Putamen (tissue), 1 donor: ENCODE data around the gene ADGRL2.

Source experiments
- DNase-seq: peaks from one replicate; pipeline ENCODE4 v3.0.0-alpha.2; 2016; ENCODE audit warnings: low spot score

Gene ADGRL2

DNA sequence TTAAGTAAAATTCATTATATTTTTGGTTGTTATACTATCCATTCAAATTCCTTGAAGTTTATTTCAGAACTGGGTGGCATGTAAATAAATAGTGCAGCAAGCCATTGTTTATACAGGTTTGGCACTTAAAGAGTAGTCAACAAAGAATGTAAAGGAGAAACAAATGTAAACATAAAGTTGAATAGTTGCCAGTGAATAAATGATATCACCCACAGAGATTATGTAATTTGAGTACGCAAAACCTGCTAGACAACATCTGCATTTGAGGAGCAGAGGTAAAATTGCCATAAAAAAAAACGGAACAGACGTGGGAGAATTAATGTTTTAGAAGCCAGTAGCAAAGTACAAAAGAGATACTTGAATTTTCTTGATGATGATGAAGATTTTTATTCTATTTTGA is 111.6 kb downstream of the ADGRL2 start:
- peak; percentile 31 for DNase-seq

DNA sequence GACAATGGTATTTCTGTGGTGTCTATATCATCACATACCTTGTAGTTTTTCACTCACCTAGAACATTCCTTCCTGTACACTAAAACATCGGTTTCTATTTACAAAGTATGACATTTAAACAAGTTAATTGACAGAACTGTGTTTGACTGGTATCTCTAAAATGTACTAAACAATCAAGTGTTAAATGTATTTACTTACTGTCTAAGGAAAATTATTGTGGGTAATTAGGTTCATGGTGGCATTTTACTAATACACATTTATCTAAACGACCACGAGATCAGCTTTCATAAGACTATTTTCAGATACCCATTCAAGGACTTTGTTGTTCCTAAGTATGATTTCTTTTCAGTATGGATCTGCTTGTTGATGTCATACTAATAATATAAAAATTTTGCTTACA is 115.2 kb downstream of the ADGRL2 start:
- no peak for DNase-seq

DNA sequence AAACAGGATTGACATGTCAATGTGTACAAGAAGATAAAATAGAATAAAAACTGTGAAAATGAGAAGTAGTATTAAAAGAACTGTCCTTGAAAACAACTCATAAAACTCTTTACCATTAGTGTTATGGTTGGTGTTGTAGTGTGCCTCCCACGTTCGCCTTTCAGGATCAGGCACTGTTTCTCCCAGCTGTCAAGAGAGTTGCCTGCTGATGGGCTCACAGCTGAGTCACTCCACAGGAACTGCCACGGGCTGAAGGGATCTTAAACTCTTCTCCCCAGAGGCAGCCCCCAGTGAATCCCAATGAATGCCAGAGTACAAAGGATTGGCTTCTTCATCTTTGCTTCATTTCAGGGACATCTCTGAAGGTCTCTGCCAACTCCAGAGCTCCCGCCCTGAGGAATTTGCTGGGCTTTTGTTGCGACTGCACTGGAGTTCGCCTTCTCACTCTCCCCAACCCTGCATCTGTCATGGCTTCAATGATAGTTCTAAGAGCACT is 119.6 kb downstream of the ADGRL2 start:
- peak; percentile 58 for DNase-seq

- DNase-seq, result no peak
Measured at GRCh38 chr1:81920886-81921285, 120.2 kb downstream of the ADGRL2 start.

GRCh38 chr1:81921344-81921743 is 120.6 kb downstream of the ADGRL2 start:
- DNase-seq, result no peak

GRCh38 chr1:81921851-81922462 is 121.2 kb downstream of the ADGRL2 start:
- DNase-seq, result no peak

DNA sequence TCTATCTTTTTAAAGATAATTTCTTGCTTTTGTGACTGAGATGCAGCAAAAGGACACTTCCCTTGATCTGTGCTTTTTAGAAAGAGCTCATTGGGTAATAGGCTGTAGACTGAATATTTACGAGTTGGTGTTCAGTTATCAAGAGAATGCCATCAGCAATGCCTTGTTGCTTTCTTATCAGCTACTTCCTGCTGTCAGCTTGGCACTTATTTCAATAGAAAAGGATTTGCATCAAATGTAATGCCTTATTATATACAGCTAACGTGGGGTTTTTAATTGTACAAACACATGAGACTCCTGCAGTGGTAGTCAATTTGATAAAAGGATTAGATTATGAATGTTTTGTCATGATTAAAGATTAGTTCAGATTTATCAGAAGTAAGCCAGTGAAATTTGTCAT is 122.2 kb downstream of the ADGRL2 start:
- no peak for DNase-seq

DNA sequence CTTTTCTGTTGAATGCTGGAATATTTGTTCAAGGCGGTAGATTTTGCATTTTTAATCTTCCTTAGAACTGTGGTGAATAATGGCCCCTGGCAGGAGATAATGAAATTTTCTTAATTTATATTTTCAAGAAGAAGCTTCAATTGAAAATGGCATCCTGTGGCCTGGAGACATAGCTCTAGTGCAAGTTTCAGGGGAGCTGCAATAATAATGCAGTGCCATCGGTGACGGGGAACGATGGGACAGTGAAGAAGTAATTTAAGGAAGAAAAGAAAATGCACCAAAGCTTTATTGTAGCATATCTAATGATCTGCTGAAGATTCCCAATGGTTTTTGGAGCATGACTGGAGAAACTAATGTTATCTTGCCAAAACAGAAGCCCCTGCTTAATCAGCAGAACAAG is 128.4 kb downstream of the ADGRL2 start:
- no peak for DNase-seq

- no peak for DNase-seq
Measured at GRCh38 chr1:81936853-81937252, 136.1 kb downstream of the ADGRL2 start.

DNA sequence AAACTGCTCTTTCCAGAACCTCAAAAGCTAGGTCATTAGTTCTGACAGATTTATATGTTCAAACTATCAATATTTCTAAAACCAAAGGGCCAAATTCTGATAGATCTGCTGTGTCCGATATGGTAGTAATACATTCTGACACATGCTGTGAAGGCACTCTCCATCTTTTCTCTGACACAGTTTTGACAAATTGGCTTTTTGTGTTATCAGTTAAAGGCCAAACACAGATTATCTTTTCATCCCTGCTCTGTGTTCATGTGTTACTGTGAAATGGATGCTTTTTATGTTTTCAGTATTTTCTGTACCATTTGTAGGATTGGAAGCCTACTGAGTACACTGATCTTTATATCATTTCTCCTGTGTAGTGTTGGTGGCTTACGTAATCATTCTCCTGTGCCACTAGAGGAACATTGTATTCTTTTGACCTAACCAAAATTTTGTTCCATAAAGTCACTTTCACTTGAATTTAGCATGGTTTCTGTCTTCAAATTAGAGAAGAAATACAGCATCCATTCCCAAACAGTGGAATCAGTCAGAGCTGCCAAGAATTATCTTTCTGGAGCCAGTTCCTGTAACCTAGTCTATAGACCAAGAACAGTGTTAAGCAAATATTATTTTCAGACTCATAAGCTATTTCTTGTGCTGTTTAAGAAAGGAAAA is 137.2 kb downstream of the ADGRL2 start:
- DNase-seq, result no peak

GRCh38 chr1:81948495-81948894 is 147.8 kb downstream of the ADGRL2 start:
- DNase-seq, result peak; percentile 31

DNA sequence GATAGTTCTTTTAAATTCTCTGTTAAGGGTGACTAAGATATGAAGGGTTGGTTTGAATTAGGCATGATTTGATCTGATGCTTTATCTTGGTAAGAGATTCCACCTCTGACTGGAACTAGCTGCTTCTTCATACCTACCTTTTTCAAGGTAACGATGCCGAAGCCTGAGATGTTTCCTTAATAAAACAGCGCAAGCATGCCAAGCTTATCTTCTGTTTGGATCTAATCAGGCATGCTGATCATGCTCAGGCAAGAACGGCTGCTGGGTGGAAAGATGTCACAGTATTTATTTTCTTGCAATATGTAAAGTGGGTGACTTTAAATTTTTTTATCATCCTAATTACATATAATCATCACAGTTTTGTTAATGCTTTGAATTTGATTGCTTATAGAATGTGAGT is 148.7 kb downstream of the ADGRL2 start:
- DNase-seq, result no peak

- DNase-seq, result no peak
Measured at GRCh38 chr1:81950037-81950436, 149.3 kb downstream of the ADGRL2 start.

GRCh38 chr1:81950591-81951244 is 150.0 kb downstream of the ADGRL2 start:
- no peak for DNase-seq

DNA sequence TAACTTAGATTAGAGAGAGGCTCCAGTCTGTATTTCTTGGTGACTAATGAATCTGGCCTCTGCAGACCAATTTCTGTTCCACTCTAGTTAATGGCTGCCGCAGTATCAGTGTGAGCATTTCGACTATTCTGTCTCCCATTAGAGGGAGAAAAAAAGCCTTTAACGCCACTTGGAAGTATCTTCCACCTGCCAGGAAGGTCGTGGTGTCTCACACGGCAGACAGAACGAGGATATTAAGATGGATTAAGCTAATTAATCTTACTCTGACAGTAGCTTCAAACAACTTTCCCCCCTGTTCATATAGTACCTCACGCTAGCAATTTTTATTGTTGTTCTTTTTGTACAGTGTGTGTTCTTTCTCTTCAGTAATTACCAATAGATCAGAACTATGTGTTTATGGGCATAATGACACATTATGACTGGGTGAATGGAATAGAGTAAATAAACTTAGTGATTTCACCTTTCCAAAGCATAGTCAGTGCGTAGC is 153.8 kb downstream of the ADGRL2 start:
- DNase-seq, result no peak

GRCh38 chr1:81967951-81968350 is 167.2 kb downstream of the ADGRL2 start:
- DNase-seq, result no peak

- no peak for DNase-seq
Measured at GRCh38 chr1:81970416-81970815, 169.7 kb downstream of the ADGRL2 start.

- DNase-seq, result no peak
Measured at GRCh38 chr1:81974222-81974841, 173.6 kb downstream of the ADGRL2 start.

DNA sequence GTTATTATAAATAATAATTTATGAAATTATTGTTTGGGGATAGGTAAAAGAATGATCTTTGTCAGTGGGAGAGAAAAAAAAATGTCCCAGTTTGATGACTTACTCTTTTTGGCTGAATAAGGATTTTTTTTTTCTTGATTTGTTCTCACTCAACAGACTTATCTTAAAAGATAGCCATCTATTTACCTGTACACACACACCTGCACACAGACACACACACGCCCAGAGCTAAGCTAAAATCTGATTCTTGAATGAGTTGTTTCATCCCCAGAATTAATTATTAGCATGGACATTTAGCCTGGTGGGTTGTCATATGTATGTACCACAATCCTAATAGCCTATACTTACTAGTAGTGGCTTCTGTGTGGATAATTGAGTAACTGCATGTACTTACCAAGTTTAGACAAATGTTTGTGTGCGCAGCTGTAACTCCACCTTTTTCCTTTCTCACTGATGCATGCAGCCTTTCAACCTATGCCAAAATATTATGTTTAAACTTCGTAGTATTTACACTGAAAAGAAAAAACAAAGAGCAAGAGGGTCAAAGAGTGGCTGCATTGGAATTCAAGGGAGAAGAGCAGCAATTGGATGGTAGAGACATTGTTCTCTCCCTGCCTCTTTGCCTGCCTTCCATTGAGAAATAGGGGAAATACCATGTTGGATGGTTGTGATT is 174.3 kb downstream of the ADGRL2 start:
- DNase-seq, result no peak

DNA sequence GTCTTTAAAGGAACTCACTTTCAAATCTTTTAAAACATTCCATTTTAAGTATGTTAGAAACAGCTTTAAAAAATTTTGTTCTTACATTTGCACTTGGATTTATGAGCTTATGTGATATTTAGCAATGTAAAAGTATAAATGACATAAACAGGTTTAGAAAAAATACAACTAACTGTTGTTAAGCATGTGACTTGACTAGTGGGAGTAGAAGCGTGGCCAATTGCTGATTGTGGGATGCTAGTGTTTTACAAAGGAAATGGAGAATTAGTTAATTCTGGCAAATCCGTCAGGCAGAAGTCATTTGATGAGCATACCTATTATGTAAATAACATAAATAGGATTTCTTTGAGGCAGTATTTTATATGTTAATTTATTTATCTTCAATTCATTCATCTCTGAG is 175.8 kb downstream of the ADGRL2 start:
- no peak for DNase-seq

DNA sequence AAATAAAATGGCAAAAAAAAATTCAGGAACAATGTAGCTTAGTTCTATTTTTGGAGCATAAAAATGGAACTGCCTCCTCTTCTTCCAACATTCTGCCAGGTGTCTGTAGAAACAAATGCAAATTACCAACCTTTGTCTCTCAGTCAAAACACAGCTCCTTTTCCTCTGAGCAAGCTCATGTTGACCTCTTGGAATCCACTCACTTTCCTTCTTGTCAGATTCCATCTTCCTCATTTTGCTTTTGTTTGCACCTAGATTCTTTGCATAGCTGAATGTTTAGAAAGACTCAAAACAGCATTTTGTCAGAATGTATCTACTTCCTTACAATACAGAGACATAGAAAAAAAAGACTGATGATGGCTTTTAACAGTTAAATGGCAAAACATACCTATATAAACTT is 178.2 kb downstream of the ADGRL2 start:
- DNase-seq, result peak; percentile 42

DNA sequence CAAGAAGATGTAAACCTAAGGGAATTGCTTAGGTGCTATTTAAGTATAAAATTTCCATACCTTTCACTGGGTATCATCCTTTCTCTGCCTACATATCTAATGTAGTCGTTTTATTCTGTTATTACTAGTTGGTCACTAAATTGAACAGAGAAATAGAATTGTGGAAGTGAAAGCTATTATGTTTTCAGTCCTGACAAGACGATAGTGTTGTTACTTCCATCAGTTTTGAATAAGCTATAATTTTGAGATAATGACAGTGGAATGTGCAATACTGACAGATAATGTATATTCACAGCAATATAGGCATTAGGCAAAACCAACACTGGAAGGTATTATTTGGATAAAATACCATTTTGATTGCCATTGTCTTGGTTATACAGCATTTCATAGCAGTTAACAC is 181.8 kb downstream of the ADGRL2 start:
- no peak for DNase-seq
